ENCODE data around the gene FER. TPM values are rescaled to one million over a fixed set of nuclear protein-coding genes. Genes with fewer than 3 reads are reported as not detected.

Gene FER
- total and polyA plus RNA-seq, 9 of the 15 experiments (the other 6 are each of a cell fraction or from before 2014, with no cell fraction given), result 6.7 to 18.2 (median 8.9) TPM

DNA sequence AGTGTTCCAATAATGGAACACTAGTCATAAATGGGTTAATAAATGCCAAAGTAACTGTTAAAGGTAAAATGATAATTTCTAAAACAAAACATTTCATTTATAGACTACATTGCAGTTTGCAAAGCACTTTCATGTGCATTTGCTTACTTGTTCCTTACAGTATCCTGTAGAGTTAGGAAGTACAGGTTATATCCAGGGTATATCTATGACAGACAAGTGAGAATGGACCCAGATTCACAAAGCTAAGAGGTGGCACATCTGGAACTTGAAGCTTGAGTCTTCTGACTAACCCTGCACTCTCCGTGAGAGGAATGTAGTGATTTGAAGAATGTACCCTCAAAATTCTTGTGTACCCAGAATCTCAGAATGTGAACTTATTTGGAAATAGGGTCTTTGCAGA is 121.4 kb downstream of the FER start:
- Histone ChIP-seq H3K36me3 (ENCODE audit: control insufficient read depth, insufficient read depth, low read length) (no peaks in the 10 kb centered on the region), H3K27me3 (ENCODE audit: control insufficient read depth in 2 of 2, insufficient read depth in 2 of 2, low read length in 2 of 2) (no peaks in the 10 kb centered on the region), H3K9me3 (replicated peaks; ENCODE audit: control insufficient read depth, insufficient read depth, low read depth, low read length) (no peaks in the 10 kb centered on the region), H3K9ac (ENCODE audit: insufficient read depth in 1 of 2, low read depth in 2 of 2, low read length in 2 of 2) (no peak overlapping the region), H3K4me3 (no peak overlapping the region), H3K4me2 (ENCODE audit: insufficient read depth, low read length) (no peak overlapping the region), H3K27ac (ENCODE audit: extremely low read depth, low read depth, low read length) (no peak overlapping the region), H3K4me1 (replicated peaks in 1 of 2; ENCODE audit: control insufficient read depth in 2 of 2, insufficient read depth in 2 of 2, low read length in 2 of 2) (no peaks in the 10 kb centered on the region), H3K9me1 (ENCODE audit: control insufficient read depth, insufficient read depth, low read length) (no peaks in the 10 kb centered on the region), H3K79me2 (ENCODE audit: control insufficient read depth, insufficient read depth, low read length) (no peaks in the 10 kb centered on the region), H2AFZ (ENCODE audit: low read depth, low read length) (no peak overlapping the region), H4K20me1 (replicated peaks; ENCODE audit: control insufficient read depth, insufficient read depth, low read length) (no peaks in the 10 kb centered on the region)
- FAIRE-seq (no peak), DNase-seq (ENCODE audit: extremely low read depth in 1 of 4, low spot score in 3 of 4) (no peak), ATAC-seq (no peak)
- intact Hi-C loops (cut with micrococcal nuclease) (no loop called here), in situ Hi-C loops (cut with MboI) (no loop called here)
- TF ChIP-seq NR2C2 (CRISPR knock-in tag; IDR thresholded peaks at IDR 0.05), result no peak
- TF ChIP-seq NR2C2 (tag; IDR thresholded peaks at IDR 0.05), result no peak
- TF ChIP-seq, protein P1, sequence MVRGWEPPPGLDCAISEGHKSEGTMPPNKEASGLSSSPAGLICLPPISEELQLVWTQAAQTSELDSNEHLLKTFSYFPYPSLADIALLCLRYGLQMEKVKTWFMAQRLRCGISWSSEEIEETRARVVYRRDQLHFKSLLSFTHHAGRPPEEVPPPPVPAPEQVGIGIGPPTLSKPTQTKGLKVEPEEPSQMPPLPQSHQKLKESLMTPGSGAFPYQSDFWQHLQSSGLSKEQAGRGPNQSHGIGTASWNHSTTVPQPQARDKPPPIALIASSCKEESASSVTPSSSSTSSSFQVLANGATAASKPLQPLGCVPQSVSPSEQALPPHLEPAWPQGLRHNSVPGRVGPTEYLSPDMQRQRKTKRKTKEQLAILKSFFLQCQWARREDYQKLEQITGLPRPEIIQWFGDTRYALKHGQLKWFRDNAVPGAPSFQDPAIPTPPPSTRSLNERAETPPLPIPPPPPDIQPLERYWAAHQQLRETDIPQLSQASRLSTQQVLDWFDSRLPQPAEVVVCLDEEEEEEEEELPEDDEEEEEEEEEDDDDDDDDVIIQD (CRISPR knock-in tag; IDR thresholded peaks at IDR 0.05), result no peak
- TF ChIP-seq WHSC1 (IDR thresholded peaks at IDR 0.05; ENCODE audit: low read length), result no peak
- no peak for TF ChIP-seq ZNF445 (CRISPR knock-in tag; IDR thresholded peaks at IDR 0.05; ENCODE audit: low read depth)
- TF ChIP-seq, protein P2, sequence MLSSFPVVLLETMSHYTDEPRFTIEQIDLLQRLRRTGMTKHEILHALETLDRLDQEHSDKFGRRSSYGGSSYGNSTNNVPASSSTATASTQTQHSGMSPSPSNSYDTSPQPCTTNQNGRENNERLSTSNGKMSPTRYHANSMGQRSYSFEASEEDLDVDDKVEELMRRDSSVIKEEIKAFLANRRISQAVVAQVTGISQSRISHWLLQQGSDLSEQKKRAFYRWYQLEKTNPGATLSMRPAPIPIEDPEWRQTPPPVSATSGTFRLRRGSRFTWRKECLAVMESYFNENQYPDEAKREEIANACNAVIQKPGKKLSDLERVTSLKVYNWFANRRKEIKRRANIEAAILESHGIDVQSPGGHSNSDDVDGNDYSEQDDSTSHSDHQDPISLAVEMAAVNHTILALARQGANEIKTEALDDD (IDR thresholded peaks at IDR 0.05), result no peak
- WGBS (ENCODE audit: insufficient coverage, low coverage, missing lambda C conversion rate), result 83% methylated on average over 1 of the region's 1 CpG
- CTCF ChIA-PET (ENCODE audit: low intra/inter-chr PET ratio), result no interaction called here
- BruUV-seq (replicated peaks), result no TSS peak
- POLR2A ChIA-PET, result no interaction called here
